Stimulated activated CD4-positive, alpha-beta T cell treated with anti-CD3 and anti-CD28 coated beads, Interleukin-15, amount 100 ng/mL, for 1 hour (primary cell): Measurements from ENCODE around the gene ZNF746.
"Not testable (repeated sequence)": the region's sequence is repeated elsewhere in the genome, so short reads cannot be mapped to it uniquely, and the experiment has no call there.

Experiments used
- DNase-seq, 2 donors: peaks; one replicate each; pipeline ENCODE4 v3.0.0-alpha.2; 2020; ENCODE audit warnings: low read depth in 1 of 2, low spot score in 1 of 2

ZNF746 gene

GRCh38 chr7:149459540-149460452 lies 37.8 kb downstream of the ZNF746 start:
- DNase-seq = no peak

GRCh38 chr7:149459201-149459539 lies 38.4 kb downstream of the ZNF746 start:
- no peak for DNase-seq

- DNase-seq = no peak
Observed at GRCh38 chr7:149458235-149458634, 39.4 kb downstream of the ZNF746 start.

- DNase-seq = no peak
Observed at GRCh38 chr7:149457766-149458165, 39.8 kb downstream of the ZNF746 start.

GRCh38 chr7:149456506-149457421 lies 40.8 kb downstream of the ZNF746 start:
- no peak for DNase-seq

GRCh38 chr7:149455175-149455950 lies 42.2 kb downstream of the ZNF746 start:
- DNase-seq = no peak

- DNase-seq = no peak
Observed at GRCh38 chr7:149454750-149455149, 42.9 kb downstream of the ZNF746 start.

- no peak for DNase-seq
Observed at GRCh38 chr7:149454006-149454405, 43.6 kb downstream of the ZNF746 start.

GRCh38 chr7:149450821-149451220 lies 46.8 kb downstream of the ZNF746 start:
- no peak for DNase-seq

GRCh38 chr7:149449897-149450296 lies 47.7 kb downstream of the ZNF746 start:
- DNase-seq = no peak

- no peak for DNase-seq
Observed at GRCh38 chr7:149448961-149449360, 48.6 kb downstream of the ZNF746 start.

GRCh38 chr7:149446026-149446425 lies 51.6 kb downstream of the ZNF746 start:
- DNase-seq = not testable (repeated sequence)

GRCh38 chr7:149444287-149444686 lies 53.3 kb downstream of the ZNF746 start:
- no peak for DNase-seq

GRCh38 chr7:149443523-149443922 lies 54.1 kb downstream of the ZNF746 start:
- DNase-seq = no peak

- DNase-seq = no peak
Observed at GRCh38 chr7:149442924-149443323, 54.7 kb downstream of the ZNF746 start.

- no peak for DNase-seq
Observed at GRCh38 chr7:149440222-149440621, 57.4 kb downstream of the ZNF746 start.

GRCh38 chr7:149436358-149436757 lies 61.3 kb downstream of the ZNF746 start:
- no peak for DNase-seq

- no peak for DNase-seq
Observed at GRCh38 chr7:149433124-149433523, 64.5 kb downstream of the ZNF746 start.

GRCh38 chr7:149432121-149432691 lies 65.4 kb downstream of the ZNF746 start:
- DNase-seq = no peak

- no peak for DNase-seq
Observed at GRCh38 chr7:149431486-149432120, 66.0 kb downstream of the ZNF746 start.
